ENCODE measurements around the gene PTPN14.

Gene PTPN14

GRCh38 chr1:214568328-214568727 lies 16.9 kb upstream of the PTPN14 start:
- no peak for DNase-seq (ENCODE audit: low spot score)

- no peak for DNase-seq (ENCODE audit: low spot score)
Measured at GRCh38 chr1:214567481-214567980, 16.1 kb upstream of the PTPN14 start.

- no peak for DNase-seq (ENCODE audit: low spot score)
Measured at GRCh38 chr1:214566158-214567104, 15.0 kb upstream of the PTPN14 start.

- DNase-seq (ENCODE audit: low spot score): no peak
Measured at GRCh38 chr1:214565310-214565709, 13.9 kb upstream of the PTPN14 start.

- DNase-seq (ENCODE audit: low spot score): no peak
Measured at GRCh38 chr1:214563881-214564280, 12.5 kb upstream of the PTPN14 start.

GRCh38 chr1:214557952-214558735 lies 6.7 kb upstream of the PTPN14 start:
- DNase-seq (ENCODE audit: low spot score): no peak

GRCh38 chr1:214553142-214553710 lies 1.8 kb upstream of the PTPN14 start:
- no peak for DNase-seq (ENCODE audit: low spot score)

- peak; percentile 86 for DNase-seq (ENCODE audit: low spot score)
Measured at GRCh38 chr1:214552174-214552608, 789 bp upstream of the PTPN14 start.

GRCh38 chr1:214550857-214551435 lies 456 bp downstream of the PTPN14 start:
- DNase-seq (ENCODE audit: low spot score): peak; percentile 35

GRCh38 chr1:214550013-214550856 lies 1.2 kb downstream of the PTPN14 start:
- peak; percentile 30 for DNase-seq (ENCODE audit: low spot score)

GRCh38 chr1:214549604-214550003 lies 1.8 kb downstream of the PTPN14 start:
- no peak for DNase-seq (ENCODE audit: low spot score)

GRCh38 chr1:214548988-214549387 lies 2.4 kb downstream of the PTPN14 start:
- peak; percentile 61 for DNase-seq (ENCODE audit: low spot score)

GRCh38 chr1:214548271-214548670 lies 3.1 kb downstream of the PTPN14 start:
- no peak for DNase-seq (ENCODE audit: low spot score)

GRCh38 chr1:214547747-214548146 lies 3.7 kb downstream of the PTPN14 start:
- no peak for DNase-seq (ENCODE audit: low spot score)

- DNase-seq (ENCODE audit: low spot score): no peak
Measured at GRCh38 chr1:214546886-214547641, 4.3 kb downstream of the PTPN14 start.

- DNase-seq (ENCODE audit: low spot score): no peak
Measured at GRCh38 chr1:214546084-214546483, 5.3 kb downstream of the PTPN14 start.

GRCh38 chr1:214545293-214545692 lies 6.1 kb downstream of the PTPN14 start:
- no peak for DNase-seq (ENCODE audit: low spot score)

- no peak for DNase-seq (ENCODE audit: low spot score)
Measured at GRCh38 chr1:214544791-214545190, 6.6 kb downstream of the PTPN14 start.

GRCh38 chr1:214542275-214543199 lies 8.9 kb downstream of the PTPN14 start:
- no peak for DNase-seq (ENCODE audit: low spot score)

Measured in COLO829 (cell line).